Spleen (tissue), 11 donors: ENCODE measurements around the gene NR2F1-AS1. TPM values are rescaled to one million over a fixed set of nuclear protein-coding genes. Genes with fewer than 3 reads are reported as not detected.

Experiments used
- DNase-seq: peaks from one replicate; pipeline ENCODE4 v3.0.0-alpha.2; 2020
- H3K27ac ChIP-seq, 8 donors: fragments of 200-600 bp; sonication (generic) in 7 of 8; 1 replicate in 4 of 8; 2 replicates in 4 of 8; pipeline versions ENCODE4 v1.5.0 to v1.8.0; 2016 to 2021; ENCODE audit warnings: inconsistent platforms in 4 of 8, mild to moderate bottlenecking in 4 of 8, moderate library complexity in 1 of 8
- H3K27me3 ChIP-seq, 7 donors: fragments of 200-600 bp; sonication (generic) in 6 of 7; replicated peaks in 1 of 7; 1 replicate in 4 of 7; 2 replicates in 3 of 7; pipeline versions ENCODE4 v1.5.0 to v1.8.0; 2016 to 2021; ENCODE audit warnings: inconsistent platforms in 3 of 7, mild to moderate bottlenecking in 1 of 7
- H3K36me3 ChIP-seq, 6 donors: fragments of 200-600 bp; sonication (generic) in 5 of 6; 1 replicate in 4 of 6; 2 replicates in 2 of 6; pipeline versions ENCODE4 v1.5.0 to v1.8.0; 2016 to 2021; ENCODE audit warnings: inconsistent platforms in 2 of 6
- H3K4me1 ChIP-seq, 6 donors: fragments of 200-600 bp; sonication (generic) in 5 of 6; 1 replicate in 3 of 6; 2 replicates in 3 of 6; pipeline versions ENCODE4 v1.5.0 to v1.8.0; 2016 to 2021; ENCODE audit warnings: inconsistent platforms in 3 of 6
- H3K4me3 ChIP-seq, 8 donors: fragments of 200-600 bp; sonication (generic) in 7 of 8; 1 replicate in 4 of 8; 2 replicates in 4 of 8; pipeline versions ENCODE4 v1.5.0 to v1.8.0; 2016 to 2021; ENCODE audit warnings: inconsistent platforms in 4 of 8, mild to moderate bottlenecking in 4 of 8, moderate library complexity in 2 of 8
- H3K9me3 ChIP-seq, 8 donors: fragments of 200-600 bp; sonication (generic) in 7 of 8; 1 replicate in 4 of 8; 2 replicates in 4 of 8; pipeline versions ENCODE4 v1.5.0 to v1.8.0; 2016 to 2021; ENCODE audit warnings: inconsistent platforms in 4 of 8
- POLR2A ChIP-seq, 3 donors: fragments of 450-650 bp; IDR thresholded peaks; one replicate each; pipeline ENCODE4 v1.5.1; 2017; ENCODE audit warnings: antibody characterized with exemption in 3 of 3, mild to moderate bottlenecking in 1 of 3
- POLR2AphosphoS5 ChIP-seq, 3 donors: sonication (generic); formaldehyde crosslinking; IDR thresholded peaks; one replicate each; pipeline ENCODE4 v1.5.1; 2017; ENCODE audit warnings: antibody characterized with exemption in 3 of 3
- WGBS, 5 donors: extraction: QIAGEN DNeasy Blood & Tissue Kit in 3 of 5; methylation state at CpG; one replicate each; pipeline versions ENCODE4 v1.1.5 to v1.1.7; 2013 to 2018; 5-methylcytosine and 5-hydroxymethylcytosine counted together
- intact Hi-C: fragments of 100-400 bp; cut with DNase I; formaldehyde crosslinking; loops from one replicate; pipeline ENCODE4 v1.15.0; 2023; ENCODE audit warnings: low total_unique reads
- polyA plus RNA-seq, 3 donors: library from polyadenylated mRNA; stranded (reverse); fragments of 200-250 nt; gene quantifications; one replicate each; pipeline ENCODE4 v1.2.1, GENCODE V29; 2013
- total RNA-seq, 7 donors: library from RNA; depleted of rRNA in 3 of 7; stranded (reverse); fragments of >200 nt in 3 of 7; fragmentation: NEBNext Ultra II Directional in 4 of 7; extraction: Animal tissue kit (Norgen Biotek cat#: 25700) in 4 of 7; gene quantifications; one replicate each; pipeline versions ENCODE4 v1.1.0 to v1.2.1, GENCODE V29; 2016 to 2021
- TF ChIP-seq, protein P1 (sequence below), 11 experiments: fragments of 200-600 bp in 7 of 11; fragments of 450-650 bp in 4 of 11; sonication (generic) in 4 of 11; IDR thresholded peaks in 8 of 11; conservative IDR thresholded peaks in 3 of 11; 1 replicate in 7 of 11; 2 replicates in 4 of 11; pipeline versions ENCODE4 v1.4.0 to v1.8.0; 2016 to 2021; ENCODE audit warnings: antibody characterized with exemption in 11 of 11, inconsistent platforms in 4 of 11, mild to moderate bottlenecking in 1 of 11
- donor health status: healthy with polysubstance abuse.
- donor health status: DM: no; HTN: no; CAD: no; lungs with moderate emphysema.
- donor health status: DM: no; HTN: no; CAD: no.
- donor health status: Bipolar disorder and iron deficiency.
- donor health status: healthy.
- donor health status: DM: no; HTN: no; CAD: no.
- donor health status: DM: yes; HTN: yes; CAD: no.

NR2F1-AS1 gene
- total and polyA plus RNA-seq, 10 donors: 5.9 to 21.6 (median 8.5) TPM

DNA sequence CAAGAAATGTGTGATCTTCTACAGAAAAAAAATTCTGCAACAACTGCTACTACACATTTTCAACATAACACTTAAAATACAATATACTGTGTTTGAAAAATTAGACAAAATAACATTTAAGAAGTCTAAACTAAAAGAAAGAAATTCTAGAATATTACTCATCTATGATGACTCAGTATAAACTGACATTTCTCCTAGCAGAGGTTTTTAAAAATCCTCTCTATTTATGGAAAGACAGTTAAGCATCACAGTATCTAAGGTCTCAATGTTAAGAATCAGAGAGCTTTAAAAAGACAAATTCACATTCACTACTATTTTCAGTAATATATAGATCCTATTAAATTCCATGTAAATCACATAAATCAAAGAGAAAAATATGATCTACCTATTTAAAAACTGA lies 61.3 kb downstream of the NR2F1-AS1 start:
- no peak overlapping the region for H3K4me3 ChIP-seq
- TF ChIP-seq, protein P1, sequence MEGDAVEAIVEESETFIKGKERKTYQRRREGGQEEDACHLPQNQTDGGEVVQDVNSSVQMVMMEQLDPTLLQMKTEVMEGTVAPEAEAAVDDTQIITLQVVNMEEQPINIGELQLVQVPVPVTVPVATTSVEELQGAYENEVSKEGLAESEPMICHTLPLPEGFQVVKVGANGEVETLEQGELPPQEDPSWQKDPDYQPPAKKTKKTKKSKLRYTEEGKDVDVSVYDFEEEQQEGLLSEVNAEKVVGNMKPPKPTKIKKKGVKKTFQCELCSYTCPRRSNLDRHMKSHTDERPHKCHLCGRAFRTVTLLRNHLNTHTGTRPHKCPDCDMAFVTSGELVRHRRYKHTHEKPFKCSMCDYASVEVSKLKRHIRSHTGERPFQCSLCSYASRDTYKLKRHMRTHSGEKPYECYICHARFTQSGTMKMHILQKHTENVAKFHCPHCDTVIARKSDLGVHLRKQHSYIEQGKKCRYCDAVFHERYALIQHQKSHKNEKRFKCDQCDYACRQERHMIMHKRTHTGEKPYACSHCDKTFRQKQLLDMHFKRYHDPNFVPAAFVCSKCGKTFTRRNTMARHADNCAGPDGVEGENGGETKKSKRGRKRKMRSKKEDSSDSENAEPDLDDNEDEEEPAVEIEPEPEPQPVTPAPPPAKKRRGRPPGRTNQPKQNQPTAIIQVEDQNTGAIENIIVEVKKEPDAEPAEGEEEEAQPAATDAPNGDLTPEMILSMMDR (IDR thresholded peaks at IDR 0.05 in 8 of 11, conservative IDR thresholded peaks at IDR 0.05 in 3 of 11): no peak
- TF ChIP-seq POLR2AphosphoS5 (IDR thresholded peaks at IDR 0.05) (no peak), POLR2A (IDR thresholded peaks at IDR 0.05) (no peak)
- peaks cover 0 to 34% (median 19%) of the 10 kb centered on the region in 8 donors for H3K9me3 ChIP-seq
- intact Hi-C loops: no loop called here
- no peak for DNase-seq
- H3K4me1 ChIP-seq: no peaks in the 10 kb centered on the region
- peaks cover 0 to 7% (median 0%) of the 10 kb centered on the region in 6 donors for H3K36me3 ChIP-seq
- H3K27me3 ChIP-seq: no peaks in the 10 kb centered on the region
- H3K27ac ChIP-seq: no peak overlapping the region

DNA sequence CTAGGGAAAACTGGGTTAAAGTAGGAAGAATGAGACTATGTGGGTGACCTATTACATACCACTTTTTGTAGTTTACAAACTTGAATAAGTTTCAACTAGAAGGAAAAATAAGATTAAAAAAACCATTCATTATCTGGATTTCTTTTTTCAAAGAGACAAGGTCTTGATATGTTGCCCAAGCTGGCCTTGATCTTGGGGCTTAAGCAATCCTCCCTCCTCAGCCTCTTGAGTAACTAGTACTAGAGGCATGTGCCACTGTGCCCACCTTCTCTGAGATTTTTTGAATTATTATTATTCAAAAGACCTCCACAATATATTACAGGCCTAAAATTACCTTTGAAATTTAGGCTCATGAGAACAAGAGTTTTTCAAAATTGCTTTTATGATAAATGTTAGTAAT lies 63.2 kb downstream of the NR2F1-AS1 start:
- Histone ChIP-seq H3K27ac (no peak overlapping the region), H3K36me3 (peaks cover 0 to 5% (median 0%) of the 10 kb centered on the region in 6 donors), H3K27me3 (no peaks in the 10 kb centered on the region), H3K9me3 (peaks cover 0 to 18% (median 10%) of the 10 kb centered on the region in 8 donors), H3K4me1 (no peaks in the 10 kb centered on the region), H3K4me3 (no peak overlapping the region)
- TF ChIP-seq, protein P1 (IDR thresholded peaks at IDR 0.05 in 8 of 11, conservative IDR thresholded peaks at IDR 0.05 in 3 of 11): no peak
- TF ChIP-seq POLR2AphosphoS5 (IDR thresholded peaks at IDR 0.05) (no peak), POLR2A (IDR thresholded peaks at IDR 0.05) (no peak)
- intact Hi-C loops: no loop called here
- no peak for DNase-seq

DNA sequence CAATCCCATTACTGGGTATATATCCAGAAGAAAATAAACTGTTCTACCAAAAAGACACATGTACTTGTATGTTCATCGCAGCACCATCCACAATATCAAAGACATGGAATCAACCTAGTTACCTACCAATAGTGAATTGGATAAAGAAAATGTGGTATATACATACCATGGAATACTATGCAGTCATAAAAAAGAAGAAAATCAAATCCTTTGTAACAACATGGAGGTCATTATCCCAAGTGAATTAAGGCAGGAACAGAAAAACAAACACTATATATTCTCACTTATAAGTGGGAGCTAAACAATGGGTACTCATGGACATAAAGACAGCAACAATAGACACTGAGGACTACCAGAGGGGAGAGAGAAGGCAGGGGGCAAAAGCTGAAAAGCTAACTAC lies 67.7 kb downstream of the NR2F1-AS1 start:
- 87 to 100% (median 96%) methylated on average over 1 of the region's 1 CpG for WGBS, 5 donors
- H3K4me1 ChIP-seq: no peaks in the 10 kb centered on the region
- H3K9me3 ChIP-seq: no peaks in the 10 kb centered on the region
- H3K4me3 ChIP-seq: no peak overlapping the region
- no peaks in the 10 kb centered on the region for H3K36me3 ChIP-seq
- DNase-seq: no peak
- intact Hi-C loops: no loop called here
- TF ChIP-seq POLR2AphosphoS5 (IDR thresholded peaks at IDR 0.05) (no peak), POLR2A (IDR thresholded peaks at IDR 0.05) (no peak)
- TF ChIP-seq, protein P1 (IDR thresholded peaks at IDR 0.05 in 8 of 11, conservative IDR thresholded peaks at IDR 0.05 in 3 of 11): no peak
- H3K27me3 ChIP-seq: no peaks in the 10 kb centered on the region
- no peak overlapping the region for H3K27ac ChIP-seq

DNA sequence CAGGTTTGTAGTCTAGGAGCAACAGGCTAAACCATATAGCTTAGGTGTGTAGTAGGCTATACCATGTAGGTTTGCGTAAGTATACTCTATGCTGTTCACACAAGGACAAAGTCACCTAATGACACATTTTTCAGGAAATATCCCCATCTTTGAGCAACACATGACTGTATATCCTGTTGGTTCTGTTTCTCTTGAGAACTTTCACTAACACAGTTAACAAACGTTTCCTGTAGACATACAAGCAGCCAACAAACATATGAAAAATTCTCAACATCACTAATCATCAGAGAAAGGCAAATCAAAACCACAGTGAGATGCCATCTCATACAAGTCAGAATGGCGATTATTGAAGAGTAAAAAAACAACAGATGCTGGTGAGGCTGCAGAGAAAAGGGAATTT lies 68.2 kb downstream of the NR2F1-AS1 start:
- TF ChIP-seq POLR2AphosphoS5 (IDR thresholded peaks at IDR 0.05) (no peak), POLR2A (IDR thresholded peaks at IDR 0.05) (no peak)
- TF ChIP-seq, protein P1 (IDR thresholded peaks at IDR 0.05 in 8 of 11, conservative IDR thresholded peaks at IDR 0.05 in 3 of 11): no peak
- Histone ChIP-seq H3K4me1 (no peaks in the 10 kb centered on the region), H3K9me3 (no peaks in the 10 kb centered on the region), H3K36me3 (no peaks in the 10 kb centered on the region), H3K27ac (no peak overlapping the region), H3K4me3 (no peak overlapping the region), H3K27me3 (no peaks in the 10 kb centered on the region)
- DNase-seq: no peak
- WGBS, 5 donors: 60 to 75% (median 66%) methylated on average over 3 of the region's 3 CpGs
- intact Hi-C loops: no loop called here
